PC-3 (cell line): ENCODE measurements around the gene BPI. TPM values are rescaled to one million over a fixed set of nuclear protein-coding genes. Genes with fewer than 3 reads are reported as not detected.
A peak's percentile ranks its signal among the peaks of the same experiment; 100 is the strongest.

ENCODE experiments used
- ATAC-seq: fragments of 200-7000 bp; cut with Tn5 transposase; 2 replicates; pipeline ENCODE4 v1.9.1; 2020; ENCODE audit warnings: mild to moderate bottlenecking, moderate library complexity
- BruUV-seq: library from RNA; stranded (reverse); fragments of 400-500 nt; replicated peaks from 2 replicates; lab custom pipeline; 2021; lab: Mats Ljungman, UMichigan
- CTCF ChIA-PET: fragments of 300-600 bp; sonication (Branson Sonifier 250); formaldehyde crosslinking; loops from one replicate; lab custom pipeline; 2022; ENCODE audit warnings: antibody characterized with exemption; lab: Charles Lee
- POLR2A ChIA-PET: fragments of 300-600 bp; sonication (Branson Sonifier 250); formaldehyde crosslinking; loops from one replicate; lab custom pipeline; 2022; ENCODE audit warnings: antibody characterized with exemption; ENCODE audit not compliant: unreplicated experiment; lab: Charles Lee
- DNase-seq: peaks from one replicate; pipeline ENCODE4 v3.0.0-alpha.2; 2015
- H2AFZ ChIP-seq: fragments of 300-600 bp; sonication (generic); 2 replicates; pipeline ENCODE4 v1.6.0; 2016; ENCODE audit warnings: antibody characterized with exemption, low read length
- H3F3A ChIP-seq: fragments of 300-600 bp; sonication (generic); one replicate; pipeline ENCODE4 v1.6.0; 2017; ENCODE audit warnings: antibody characterized with exemption, low read length, control low read depth, mild to moderate bottlenecking; ENCODE audit not compliant: unreplicated experiment
- H3K27ac ChIP-seq: fragments of 300-600 bp; sonication (generic); 2 replicates; pipeline ENCODE4 v1.5.1; 2016; ENCODE audit warnings: mild to moderate bottlenecking, low read length
- H3K27me3 ChIP-seq: fragments of 300-600 bp; sonication (generic); 2 replicates; pipeline ENCODE4 v1.6.1; 2016; ENCODE audit warnings: low read length, mixed read lengths
- H3K36me3 ChIP-seq: fragments of 300-600 bp; sonication (generic); 2 replicates; pipeline ENCODE4 v1.6.1; 2016; ENCODE audit warnings: low read depth, mixed run types, low read length, mixed read lengths
- H3K4me1 ChIP-seq: fragments of 300-600 bp; sonication (generic); 2 replicates; pipeline ENCODE4 v1.5.1; 2016; ENCODE audit warnings: low read length; ENCODE audit not compliant: insufficient read depth
- H3K4me2 ChIP-seq: fragments of 300-600 bp; sonication (generic); 2 replicates; pipeline ENCODE4 v1.6.0; 2016; ENCODE audit warnings: low read length
- H3K4me3 ChIP-seq: fragments of 300-600 bp; sonication (generic); 2 replicates; pipeline ENCODE4 v1.5.1; 2016; ENCODE audit warnings: mild to moderate bottlenecking, low read length, mixed read lengths
- H3K79me2 ChIP-seq: fragments of 300-600 bp; sonication (generic); 2 replicates; pipeline ENCODE4 v1.6.1; 2017; ENCODE audit warnings: low read length, mixed read lengths
- H3K9ac ChIP-seq: fragments of 300-600 bp; sonication (generic); 2 replicates; pipeline ENCODE4 v1.6.0; 2016; ENCODE audit warnings: mild to moderate bottlenecking, low read length
- H3K9me2 ChIP-seq: fragments of 300-600 bp; sonication (generic); replicated peaks from 2 replicates; pipeline ENCODE4 v1.6.1; 2016; ENCODE audit warnings: mixed run types, low read length, mixed read lengths
- H3K9me3 ChIP-seq: fragments of 300-600 bp; sonication (generic); 2 replicates; pipeline ENCODE4 v1.6.1; 2016; ENCODE audit warnings: low read length, mixed read lengths
- H4K20me1 ChIP-seq: fragments of 300-600 bp; sonication (generic); 2 replicates; pipeline ENCODE4 v1.6.1; 2016; ENCODE audit warnings: low read length, mixed read lengths
- CTCF ChIP-seq: fragments of 300-600 bp; sonication (generic); conservative IDR thresholded peaks from 2 replicates; pipeline ENCODE4 v1.5.1; 2017; ENCODE audit warnings: antibody characterized with exemption, low read depth, mild to moderate bottlenecking, low read length
- EZH2 ChIP-seq: fragments of 300-600 bp; sonication (generic); IDR thresholded peaks from one replicate; pipeline ENCODE4 v1.6.1; 2017; ENCODE audit warnings: antibody characterized with exemption, mild to moderate bottlenecking, low read length; ENCODE audit not compliant: unreplicated experiment
- EZH2phosphoT487 ChIP-seq: fragments of 300-600 bp; sonication (generic); IDR thresholded peaks from 2 replicates; pipeline ENCODE4 v1.6.1; 2018; ENCODE audit warnings: mild to moderate bottlenecking, antibody characterized with exemption, low read length, borderline replicate concordance
- intact Hi-C: fragments of 100-400 bp; cut with micrococcal nuclease; formaldehyde crosslinking; loops from 2 replicates; pipeline ENCODE4 v1.9.0; 2023
- total RNA-seq: library from RNA; depleted of rRNA; stranded (reverse); fragments of >200 nt; gene quantifications from 2 replicates; pipeline ENCODE4 v1.2.3, GENCODE V29; 2014

Gene BPI
- total RNA-seq, 1 experiment from 2014 or later: not detected

- no peaks in the 10 kb centered on the region for H3K27me3 ChIP-seq
- no peak overlapping the region for H3K27ac ChIP-seq
- TF ChIP-seq EZH2 (no peak), EZH2phosphoT487 (no peak), CTCF (no peak)
- H3K79me2 ChIP-seq: no peaks in the 10 kb centered on the region
- H3K36me3 ChIP-seq: no peaks in the 10 kb centered on the region
- H4K20me1 ChIP-seq: no peaks in the 10 kb centered on the region
- intact Hi-C loops: no loop called here
- no peak overlapping the region for H3K9ac ChIP-seq
- ChIA-PET POLR2A (no interaction called here), CTCF (no interaction called here)
- H3K9me2 ChIP-seq: no peaks in the 10 kb centered on the region
- BruUV-seq: no TSS peak
- no peak overlapping the region for H3K4me3 ChIP-seq
- H3K4me2 ChIP-seq: no peak overlapping the region
- no peak for DNase-seq
- ATAC-seq: no peak
- no peaks in the 10 kb centered on the region for H3F3A ChIP-seq
- H3K9me3 ChIP-seq: no peaks in the 10 kb centered on the region
- H3K4me1 ChIP-seq: 0 out of 2 replicates have a peak, but pooled peaks cover 3% of the 10 kb centered on the region
- no peak overlapping the region for H2AFZ ChIP-seq
These were observed 21.2 kb downstream of the BPI start for GRCh38 chr20:38325167-38325566.

- H4K20me1 ChIP-seq: no peaks in the 10 kb centered on the region
- H3K4me2 ChIP-seq: no peak overlapping the region
- intact Hi-C loops: no loop called here
- no peak overlapping the region for H3K9ac ChIP-seq
- no peak overlapping the region for H3K4me3 ChIP-seq
- BruUV-seq: no TSS peak
- H3K27me3 ChIP-seq: no peaks in the 10 kb centered on the region
- TF ChIP-seq EZH2phosphoT487 (no peak), EZH2 (no peak), CTCF (no peak)
- POLR2A ChIA-PET: no interaction called here
- H3F3A ChIP-seq: no peaks in the 10 kb centered on the region
- 0 out of 2 replicates have a peak overlapping the region, but pooled peaks have one; percentile 5 for H3K27ac ChIP-seq
- no peaks in the 10 kb centered on the region for H3K9me3 ChIP-seq
- CTCF ChIA-PET: no interaction called here
- H3K79me2 ChIP-seq: no peaks in the 10 kb centered on the region
- no peaks in the 10 kb centered on the region for H3K9me2 ChIP-seq
- ATAC-seq: no peak
- DNase-seq: no peak
- H3K4me1 ChIP-seq: 0 out of 2 replicates have a peak, but pooled peaks cover 3% of the 10 kb centered on the region
- H3K36me3 ChIP-seq: no peaks in the 10 kb centered on the region
- no peak overlapping the region for H2AFZ ChIP-seq
These were observed 21.9 kb downstream of the BPI start for GRCh38 chr20:38325905-38326304.

GRCh38 chr20:38326309-38326708 lies 22.4 kb downstream of the BPI start:
- Histone ChIP-seq H3K9me3 (no peaks in the 10 kb centered on the region), H3K27ac (0 out of 2 replicates have a peak overlapping the region, but pooled peaks have one; percentile 5), H3K27me3 (no peaks in the 10 kb centered on the region), H3K36me3 (no peaks in the 10 kb centered on the region), H3K9me2 (no peaks in the 10 kb centered on the region), H3K4me1 (0 out of 2 replicates have a peak, but pooled peaks cover 3% of the 10 kb centered on the region), H4K20me1 (no peaks in the 10 kb centered on the region), H3K4me2 (no peak overlapping the region), H3F3A (no peaks in the 10 kb centered on the region), H3K4me3 (no peak overlapping the region), H2AFZ (no peak overlapping the region), H3K79me2 (no peaks in the 10 kb centered on the region), H3K9ac (no peak overlapping the region)
- ATAC-seq (peak; percentile 61), DNase-seq (peak; percentile 66)
- TF ChIP-seq EZH2phosphoT487 (no peak), CTCF (no peak), EZH2 (no peak)
- POLR2A ChIA-PET: no interaction called here
- no TSS peak for BruUV-seq
- CTCF ChIA-PET: no interaction called here
- intact Hi-C loops: no loop called here
